H1 (cell line): ENCODE results near the gene NAA11.

ENCODE experiments used
- CEBPB ChIP-seq: IDR thresholded peaks from 2 replicates; pipeline ENCODE4 v1.6.1; 2012; ENCODE audit warnings: low read depth, low read length
- CHD2 ChIP-seq: IDR thresholded peaks from 2 replicates; pipeline ENCODE4 v1.6.1; 2012; ENCODE audit warnings: low read length, improper control_type of control experiment
- EP300 ChIP-seq, 2 experiments: IDR thresholded peaks; 1 replicate in 1 of 2; 2 replicates in 1 of 2; pipeline ENCODE4 v1.6.1; 2011 to 2012; ENCODE audit warnings: low read depth in 2 of 2, low read length in 2 of 2, mild to moderate bottlenecking in 2 of 2, borderline replicate concordance in 1 of 2, inconsistent platforms in 1 of 2, moderate library complexity in 1 of 2
- GABPA ChIP-seq: IDR thresholded peaks from 2 replicates; pipeline ENCODE4 v1.6.1; 2011; ENCODE audit warnings: mild to moderate bottlenecking, low read length, moderate library complexity, borderline replicate concordance; ENCODE audit not compliant: insufficient read depth
- HDAC6 ChIP-seq: IDR thresholded peaks from one replicate; pipeline ENCODE4 v1.7.1; 2012; ENCODE audit warnings: low read depth, mild to moderate bottlenecking, inconsistent platforms, low read length, moderate library complexity
- JUN ChIP-seq: IDR thresholded peaks from 2 replicates; pipeline ENCODE4 v1.6.1; 2011; ENCODE audit warnings: low read depth, mild to moderate bottlenecking, improper control_type of control experiment, low read length
- POLR2A ChIP-seq, 2 experiments: IDR thresholded peaks; 1 replicate in 1 of 2; 2 replicates in 1 of 2; pipeline ENCODE4 v1.6.1; 2011; ENCODE audit warnings: low read depth in 2 of 2, low read length in 2 of 2, mild to moderate bottlenecking in 2 of 2; ENCODE audit errors: control extremely low read depth in 1 of 2
- RXRA ChIP-seq: IDR thresholded peaks from 2 replicates; pipeline ENCODE4 v1.6.1; 2011; ENCODE audit warnings: low read depth, mild to moderate bottlenecking, low read length, moderate library complexity; ENCODE audit not compliant: insufficient read depth
- SP1 ChIP-seq: IDR thresholded peaks from 2 replicates; pipeline ENCODE4 v1.6.1; 2011; ENCODE audit warnings: low read depth, low read length
- SP2 ChIP-seq: IDR thresholded peaks from 2 replicates; pipeline ENCODE4 v1.6.1; 2012; ENCODE audit warnings: mild to moderate bottlenecking, low read length, inconsistent platforms
- TAF1 ChIP-seq: IDR thresholded peaks from 2 replicates; pipeline ENCODE4 v1.6.1; 2011; ENCODE audit warnings: mild to moderate bottlenecking, low read depth, low read length
- TEAD4 ChIP-seq: IDR thresholded peaks from 2 replicates; pipeline ENCODE4 v1.6.1; 2012; ENCODE audit warnings: low read depth, low read length, inconsistent platforms, mixed read lengths
- TF ChIP-seq, protein P1 (sequence below): IDR thresholded peaks from 2 replicates; pipeline ENCODE4 v1.6.1; 2012; ENCODE audit warnings: low read length, inconsistent platforms
- TF ChIP-seq, protein P2 (sequence below), 3 experiments: IDR thresholded peaks; 1 replicate in 2 of 3; 2 replicates in 1 of 3; pipeline versions ENCODE4 v1.5.1 to v1.6.1; 2011; ENCODE audit warnings: low read length in 3 of 3, mild to moderate bottlenecking in 3 of 3, inconsistent platforms in 2 of 3, low read depth in 1 of 3, moderate library complexity in 1 of 3; ENCODE audit not compliant: insufficient read depth in 1 of 3; ENCODE audit errors: control extremely low read depth in 1 of 3

DNA sequence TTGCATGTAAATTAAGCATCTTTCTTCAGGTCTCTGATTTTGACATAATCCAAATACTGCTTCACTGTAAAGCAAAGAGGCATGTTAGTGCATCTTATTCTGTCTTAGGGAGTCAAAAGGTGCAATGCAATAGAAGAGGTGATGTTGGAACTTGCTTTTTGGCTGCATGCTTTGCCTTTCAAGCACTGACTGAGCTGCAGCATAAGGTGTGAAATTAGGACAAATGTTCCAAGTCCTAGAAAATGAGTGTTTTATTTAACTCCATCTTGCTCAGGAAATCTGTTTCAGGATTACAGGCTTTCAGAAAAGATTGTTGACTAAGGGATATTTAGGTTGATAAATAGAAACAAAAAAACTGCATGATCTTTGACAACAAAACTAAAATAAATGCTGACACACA lies 30.8 kb downstream of the NAA11 start:
- TF ChIP-seq POLR2A (IDR thresholded peaks at IDR 0.05; ENCODE audit: control extremely low read depth in 1 of 2, low read depth in 2 of 2, low read length in 2 of 2) = no peak
- TF ChIP-seq CHD2 = no peak
- TF ChIP-seq, protein P1, sequence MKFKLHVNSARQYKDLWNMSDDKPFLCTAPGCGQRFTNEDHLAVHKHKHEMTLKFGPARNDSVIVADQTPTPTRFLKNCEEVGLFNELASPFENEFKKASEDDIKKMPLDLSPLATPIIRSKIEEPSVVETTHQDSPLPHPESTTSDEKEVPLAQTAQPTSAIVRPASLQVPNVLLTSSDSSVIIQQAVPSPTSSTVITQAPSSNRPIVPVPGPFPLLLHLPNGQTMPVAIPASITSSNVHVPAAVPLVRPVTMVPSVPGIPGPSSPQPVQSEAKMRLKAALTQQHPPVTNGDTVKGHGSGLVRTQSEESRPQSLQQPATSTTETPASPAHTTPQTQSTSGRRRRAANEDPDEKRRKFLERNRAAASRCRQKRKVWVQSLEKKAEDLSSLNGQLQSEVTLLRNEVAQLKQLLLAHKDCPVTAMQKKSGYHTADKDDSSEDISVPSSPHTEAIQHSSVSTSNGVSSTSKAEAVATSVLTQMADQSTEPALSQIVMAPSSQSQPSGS = no peak
- no peak for TF ChIP-seq JUN
- TF ChIP-seq CEBPB = no peak
- TF ChIP-seq, protein P2, sequence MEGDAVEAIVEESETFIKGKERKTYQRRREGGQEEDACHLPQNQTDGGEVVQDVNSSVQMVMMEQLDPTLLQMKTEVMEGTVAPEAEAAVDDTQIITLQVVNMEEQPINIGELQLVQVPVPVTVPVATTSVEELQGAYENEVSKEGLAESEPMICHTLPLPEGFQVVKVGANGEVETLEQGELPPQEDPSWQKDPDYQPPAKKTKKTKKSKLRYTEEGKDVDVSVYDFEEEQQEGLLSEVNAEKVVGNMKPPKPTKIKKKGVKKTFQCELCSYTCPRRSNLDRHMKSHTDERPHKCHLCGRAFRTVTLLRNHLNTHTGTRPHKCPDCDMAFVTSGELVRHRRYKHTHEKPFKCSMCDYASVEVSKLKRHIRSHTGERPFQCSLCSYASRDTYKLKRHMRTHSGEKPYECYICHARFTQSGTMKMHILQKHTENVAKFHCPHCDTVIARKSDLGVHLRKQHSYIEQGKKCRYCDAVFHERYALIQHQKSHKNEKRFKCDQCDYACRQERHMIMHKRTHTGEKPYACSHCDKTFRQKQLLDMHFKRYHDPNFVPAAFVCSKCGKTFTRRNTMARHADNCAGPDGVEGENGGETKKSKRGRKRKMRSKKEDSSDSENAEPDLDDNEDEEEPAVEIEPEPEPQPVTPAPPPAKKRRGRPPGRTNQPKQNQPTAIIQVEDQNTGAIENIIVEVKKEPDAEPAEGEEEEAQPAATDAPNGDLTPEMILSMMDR (IDR thresholded peaks at IDR 0.05; ENCODE audit: control extremely low read depth in 1 of 3, insufficient read depth in 1 of 3, low read depth in 1 of 3, low read length in 3 of 3) = no peak
- no peak for TF ChIP-seq HDAC6
- TF ChIP-seq SP2 = no peak
- TF ChIP-seq SP1 = no peak
- TF ChIP-seq EP300 (IDR thresholded peaks at IDR 0.05; ENCODE audit: borderline replicate concordance in 1 of 2, low read depth in 2 of 2, low read length in 2 of 2) = no peak
- TF ChIP-seq RXRA = no peak
- no peak for TF ChIP-seq TEAD4
- TF ChIP-seq GABPA = no peak
- TF ChIP-seq TAF1 = no peak
